Epithelial cell of esophagus (primary cell): Measurements from ENCODE around the gene COL26A1.
A peak's percentile ranks its signal among the peaks of the same experiment; 100 is the strongest.

Experiments used
- DNase-seq: peaks from one replicate; pipeline ENCODE4 v3.0.0; 2010; ENCODE audit warnings: low read depth
- H3K4me3 ChIP-seq: 2 replicates; pipeline ENCODE4 v1.5.1; 2011; ENCODE audit warnings: mild to moderate bottlenecking, low read length, control low read depth
- CTCF ChIP-seq: IDR thresholded peaks from 2 replicates; pipeline ENCODE4 v1.5.1; 2011; ENCODE audit warnings: low read depth, mild to moderate bottlenecking, low read length, control low read depth, inconsistent platforms; ENCODE audit not compliant: insufficient read depth; ENCODE audit errors: missing control alignments

The COL26A1 gene

GRCh38 chr7:101562531-101563197, 200.0 kb downstream of the COL26A1 start:
- TF ChIP-seq CTCF, result no peak
- DNase-seq, result no peak
- no peak overlapping the region for H3K4me3 ChIP-seq

- DNase-seq, result no peak
- no peak overlapping the region for H3K4me3 ChIP-seq
- no peak for TF ChIP-seq CTCF
Observed at GRCh38 chr7:101563198-101563901, 200.7 kb downstream of the COL26A1 start.

DNA sequence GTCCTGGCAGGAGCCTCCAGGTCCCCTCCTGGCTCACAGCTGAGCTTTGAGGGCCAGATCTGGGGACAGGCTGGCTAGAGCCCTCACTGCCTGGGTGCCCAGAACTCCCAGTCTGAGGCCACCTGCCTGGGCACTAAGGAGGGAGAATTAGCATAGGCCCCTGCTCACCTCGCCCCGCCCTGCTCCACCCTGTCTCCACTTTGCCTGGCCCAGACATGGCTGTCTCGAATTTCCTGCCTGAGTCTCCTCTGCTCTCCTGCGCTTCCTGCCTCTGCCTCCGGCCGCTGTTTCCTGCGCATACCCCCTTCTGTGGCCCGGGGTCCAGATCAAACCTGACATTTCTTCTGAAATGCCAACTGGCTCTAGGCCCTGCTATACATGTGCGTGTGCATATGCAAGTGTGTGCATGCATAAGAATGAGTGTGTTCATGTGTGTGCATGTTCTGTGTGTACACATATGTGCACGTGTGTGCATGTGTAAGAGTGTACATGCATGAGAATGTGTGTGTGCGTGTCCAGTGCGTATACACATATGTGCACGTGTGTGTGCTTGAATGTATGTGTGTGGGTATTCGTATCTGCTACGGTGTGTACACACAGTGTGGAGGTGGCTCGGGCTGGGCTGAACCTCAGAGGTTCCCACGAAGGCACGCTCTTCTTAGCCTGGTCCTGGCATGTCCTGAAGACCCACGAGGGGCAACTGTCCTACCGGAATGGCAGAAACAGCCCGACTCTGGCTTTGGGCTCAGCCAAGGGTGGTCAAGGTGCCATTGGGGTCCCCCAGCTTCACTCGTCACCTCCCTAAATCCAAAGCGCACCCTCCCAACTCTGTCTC, 201.5 kb downstream of the COL26A1 start:
- H3K4me3 ChIP-seq, result no peak overlapping the region
- no peak for TF ChIP-seq CTCF
- no peak for DNase-seq

- no peak for TF ChIP-seq CTCF
- DNase-seq, result peak; percentile 38
- no peak overlapping the region for H3K4me3 ChIP-seq
Observed at GRCh38 chr7:101564778-101565211, 202.1 kb downstream of the COL26A1 start.

DNA sequence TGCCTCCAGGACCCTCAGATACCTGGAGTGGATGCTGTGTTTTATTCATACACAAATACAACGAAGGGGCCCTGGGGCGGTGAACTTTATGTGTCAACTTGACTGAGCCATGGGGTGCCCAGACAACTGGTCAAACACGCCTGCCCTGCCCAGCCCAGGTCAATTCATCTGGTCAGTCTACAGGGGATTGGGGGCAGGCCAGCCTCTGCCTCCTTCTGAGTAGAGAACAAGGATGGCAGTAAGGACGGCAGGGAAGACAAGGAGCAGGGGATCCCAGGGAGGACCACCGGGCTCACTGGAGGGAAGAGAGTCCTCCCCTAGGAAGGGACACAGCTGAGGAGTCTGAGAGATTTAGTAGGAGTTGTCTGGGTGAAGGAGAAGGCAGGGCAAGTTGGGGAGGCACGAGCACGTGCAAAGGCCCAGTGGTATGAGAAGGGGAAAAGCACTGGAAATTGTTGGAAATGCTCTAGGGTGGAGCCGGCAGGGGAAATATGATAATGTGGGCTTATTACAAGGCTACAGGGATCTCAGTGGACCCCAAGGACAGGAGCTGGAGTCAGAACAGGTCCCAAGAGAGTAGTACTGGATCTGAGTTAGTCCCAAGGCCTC, 203.0 kb downstream of the COL26A1 start:
- no peak for DNase-seq

More for the DNA sequence above, 203.0 kb downstream of the COL26A1 start:
- H3K4me3 ChIP-seq, result no peak overlapping the region
- no peak for TF ChIP-seq CTCF
